CD4-positive, alpha-beta T cell treated with Interleukin-17A for 4 hours (primary cell): Measurements from ENCODE around the gene AK1.
"Not testable (repeated sequence)": the region's sequence is repeated elsewhere in the genome, so short reads cannot be mapped to it uniquely, and the experiment has no call there.

ENCODE experiments used
- DNase-seq: peaks from one replicate; pipeline ENCODE4 v3.0.0-alpha.2; 2020; ENCODE audit warnings: mixed read lengths

Gene AK1

DNA sequence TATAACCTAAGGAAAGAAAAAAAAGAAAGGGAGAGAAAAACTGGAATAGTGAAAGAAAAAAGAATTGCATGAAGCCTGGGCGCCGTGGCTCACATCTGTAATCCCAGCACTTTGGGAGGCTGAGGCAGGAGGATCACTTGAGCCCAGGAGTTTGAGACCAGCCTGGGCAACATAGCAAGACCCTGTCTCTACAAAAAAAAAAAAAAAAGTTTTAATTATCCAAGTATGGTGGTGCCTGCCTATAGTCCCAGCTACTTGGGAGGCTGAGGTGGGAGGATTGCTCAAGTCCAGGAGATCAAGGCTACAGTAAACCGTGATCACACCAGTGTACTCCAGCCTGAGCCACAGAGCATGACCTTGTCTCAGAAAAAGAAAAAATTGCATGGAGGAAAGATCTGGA is 4.2 kb upstream of the AK1 start:
- DNase-seq = not testable (repeated sequence)

DNA sequence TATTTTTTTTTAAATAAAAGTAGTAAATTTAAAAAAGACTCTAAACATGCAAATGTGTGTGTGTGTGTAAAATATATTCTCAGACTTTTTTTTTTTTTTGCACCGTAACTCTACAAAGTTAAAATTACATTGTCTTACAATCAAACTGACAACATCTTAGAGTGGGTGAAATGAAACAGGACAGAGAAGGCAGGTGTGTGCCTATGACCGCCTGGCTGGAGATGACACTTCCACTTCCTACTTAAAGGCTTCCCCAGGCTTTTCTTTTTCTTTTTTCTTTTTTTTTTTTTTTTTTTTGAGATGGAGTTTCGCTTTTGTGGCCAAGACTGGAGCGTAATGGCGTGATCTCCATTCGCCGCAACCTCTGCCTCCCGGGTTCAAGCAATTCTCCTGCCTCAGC is 2.7 kb upstream of the AK1 start:
- no peak for DNase-seq

DNA sequence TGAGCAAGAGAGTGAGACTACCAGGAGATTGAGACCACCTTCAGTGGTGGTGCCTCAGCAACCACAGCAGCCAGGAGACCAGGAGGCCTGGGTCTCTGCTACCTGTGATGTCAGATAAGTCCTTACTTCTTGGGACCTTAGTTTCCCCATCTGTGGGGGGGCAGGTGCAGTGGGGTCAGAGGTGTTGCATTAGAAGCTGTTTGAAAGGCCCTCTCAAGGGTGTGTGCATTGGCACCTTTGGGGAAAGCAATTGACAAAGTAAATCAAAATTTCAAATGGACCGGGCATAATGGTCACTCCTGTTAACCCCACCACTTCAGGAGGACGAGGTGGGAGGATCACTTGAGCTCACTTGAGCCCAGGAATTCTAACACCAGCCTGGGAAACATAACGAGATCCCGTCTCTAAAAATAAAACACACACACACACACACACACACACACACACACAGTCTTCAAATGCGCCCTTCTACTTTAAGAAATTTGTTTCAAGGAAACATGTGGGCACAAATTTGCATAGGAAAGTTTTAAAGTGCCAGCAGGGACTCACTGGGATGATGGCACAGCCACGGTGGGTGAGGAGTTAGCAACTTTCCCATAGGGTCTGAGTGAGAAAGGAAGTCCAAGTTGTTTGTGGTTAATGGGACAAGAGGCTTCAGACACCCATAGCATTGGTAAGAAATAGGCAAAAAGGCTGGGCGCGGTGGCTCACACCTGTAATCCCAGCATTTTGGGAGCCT is 1.3 kb upstream of the AK1 start:
- DNase-seq = no peak

DNA sequence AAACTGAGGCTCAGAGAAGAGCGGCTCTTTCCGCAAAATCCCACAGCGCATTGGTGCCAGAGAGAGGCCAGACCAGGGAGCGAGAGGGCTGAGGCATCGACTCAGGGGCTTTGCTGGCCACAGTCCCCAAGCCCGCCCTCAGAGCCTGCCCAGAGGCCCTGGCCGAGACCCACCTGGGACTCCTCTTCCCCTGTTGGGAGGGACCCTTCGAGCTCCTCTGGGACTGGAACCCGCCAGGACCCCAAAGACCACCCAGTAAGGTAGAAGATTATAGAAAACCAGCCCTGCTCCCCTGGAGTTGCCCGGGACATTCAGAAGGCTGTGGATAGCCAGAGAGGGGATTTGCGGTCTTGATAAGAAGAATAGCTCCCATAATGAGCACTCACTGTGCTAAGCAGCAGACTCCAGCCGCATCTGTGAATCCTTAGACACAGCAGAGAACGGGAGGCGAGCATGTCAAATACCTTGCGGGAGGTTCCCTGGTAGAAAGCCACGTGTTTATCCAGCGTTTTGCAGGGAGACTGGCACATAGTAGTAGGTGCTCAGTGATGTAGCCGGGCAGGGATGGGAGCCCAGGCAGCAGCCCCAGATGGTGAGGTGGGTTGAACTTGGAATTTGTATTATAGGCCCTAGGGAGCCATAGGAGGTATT is 651 bp upstream of the AK1 start:
- no peak for DNase-seq

DNA sequence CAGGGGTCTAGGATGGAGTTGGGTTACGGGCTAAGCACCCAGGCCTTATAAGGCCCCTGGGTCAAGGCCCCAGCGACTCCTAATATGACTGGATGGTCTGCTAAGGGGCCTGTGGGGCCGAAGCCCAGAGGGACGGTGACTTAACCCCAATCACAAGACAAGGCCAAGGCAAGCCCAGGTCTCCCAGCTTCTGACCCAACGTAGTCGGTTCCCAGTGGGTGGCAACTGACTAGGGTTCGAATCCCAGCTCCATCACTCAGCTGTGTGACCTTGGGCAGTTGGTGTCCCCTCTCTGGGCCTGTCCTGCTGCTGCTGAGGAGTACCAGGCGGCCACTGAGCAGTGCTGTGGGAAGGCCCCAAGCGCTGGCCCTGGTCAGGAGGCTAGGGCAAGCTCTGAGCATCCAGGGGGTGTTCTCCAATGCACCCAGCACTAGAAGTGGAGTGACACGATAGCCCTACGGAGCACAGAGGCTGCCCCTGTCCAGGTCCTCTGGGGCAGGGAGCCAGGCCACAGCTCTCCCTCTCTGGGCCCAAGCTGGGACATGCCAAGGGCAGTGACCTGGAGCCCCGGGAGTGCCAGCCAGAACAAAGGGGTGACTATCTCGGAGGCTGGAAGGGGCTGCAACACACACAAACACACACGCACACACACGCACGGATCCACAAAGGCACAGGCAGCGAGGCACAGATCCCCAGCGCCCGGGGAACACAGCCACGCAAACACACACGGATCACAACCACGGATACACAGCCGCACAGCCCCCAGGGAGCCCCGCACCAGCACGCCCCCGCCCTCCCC is 512 bp downstream of the AK1 start:
- DNase-seq = no peak

DNA sequence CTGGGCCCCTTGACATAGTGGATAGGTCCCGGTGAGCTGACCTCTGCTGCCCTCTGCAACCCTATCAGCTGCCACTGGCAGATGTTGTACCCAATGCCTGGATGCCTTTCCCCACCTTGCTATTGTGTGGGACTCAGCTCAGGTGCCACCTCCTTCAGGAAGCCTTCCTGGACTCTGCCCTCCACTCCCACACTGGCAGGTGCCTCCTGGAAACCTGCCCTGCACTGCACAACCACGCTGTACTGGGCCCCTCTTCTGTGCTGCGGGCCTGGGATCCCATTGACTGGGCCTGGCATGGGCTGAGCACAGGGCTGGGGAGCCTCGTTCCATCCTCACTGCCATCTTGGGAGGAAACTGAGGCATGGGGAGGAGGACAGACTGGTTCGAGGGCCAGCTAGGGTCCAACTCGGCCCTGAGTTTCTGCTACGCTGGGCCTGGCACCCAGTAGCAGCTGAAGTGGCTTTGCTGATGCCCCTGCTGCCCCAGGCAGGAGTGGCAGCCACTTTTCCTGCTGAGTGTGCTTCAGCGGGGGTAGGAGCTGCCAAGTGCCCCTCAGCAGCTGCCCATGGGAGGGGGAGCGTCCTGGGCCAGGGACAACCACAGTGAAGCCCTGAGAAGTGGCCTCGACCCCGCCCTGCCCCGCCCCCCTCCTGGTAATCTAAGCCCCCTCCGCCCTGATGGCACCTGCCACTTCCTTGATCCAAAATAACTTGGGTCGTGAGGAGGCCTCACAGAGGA is 1.3 kb downstream of the AK1 start:
- no peak for DNase-seq

DNA sequence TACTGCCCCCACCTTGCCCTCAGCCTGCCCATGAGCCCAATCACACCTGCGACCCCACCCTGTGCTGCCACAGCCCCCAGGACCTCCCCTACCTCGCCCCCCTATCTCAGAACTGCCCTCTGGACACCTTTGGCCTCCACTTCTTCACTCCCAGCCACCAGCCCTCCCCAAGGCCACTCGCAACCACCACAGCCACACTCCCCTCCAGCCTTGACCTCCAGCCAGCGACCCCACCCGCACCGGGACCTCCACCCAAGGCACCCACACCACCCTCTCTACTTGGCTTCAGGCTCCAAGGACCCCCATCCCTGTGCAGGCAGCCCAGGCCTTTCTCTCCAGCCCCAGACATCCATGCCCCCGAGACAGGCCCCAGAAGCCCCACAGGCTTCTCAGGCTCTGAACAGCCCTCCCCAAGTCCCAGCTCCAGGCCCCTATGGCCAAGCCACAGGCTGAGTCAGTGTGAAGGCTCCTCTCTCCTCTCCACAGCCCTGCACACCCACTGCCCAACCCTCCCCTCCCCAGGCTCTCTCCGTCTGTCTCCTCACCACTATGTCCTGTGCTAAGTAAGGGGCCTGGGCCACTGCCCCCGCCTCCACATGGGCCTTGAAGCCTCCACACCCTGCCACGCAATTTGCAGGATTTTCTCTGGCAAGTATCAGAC is 2.0 kb downstream of the AK1 start:
- DNase-seq = no peak

DNA sequence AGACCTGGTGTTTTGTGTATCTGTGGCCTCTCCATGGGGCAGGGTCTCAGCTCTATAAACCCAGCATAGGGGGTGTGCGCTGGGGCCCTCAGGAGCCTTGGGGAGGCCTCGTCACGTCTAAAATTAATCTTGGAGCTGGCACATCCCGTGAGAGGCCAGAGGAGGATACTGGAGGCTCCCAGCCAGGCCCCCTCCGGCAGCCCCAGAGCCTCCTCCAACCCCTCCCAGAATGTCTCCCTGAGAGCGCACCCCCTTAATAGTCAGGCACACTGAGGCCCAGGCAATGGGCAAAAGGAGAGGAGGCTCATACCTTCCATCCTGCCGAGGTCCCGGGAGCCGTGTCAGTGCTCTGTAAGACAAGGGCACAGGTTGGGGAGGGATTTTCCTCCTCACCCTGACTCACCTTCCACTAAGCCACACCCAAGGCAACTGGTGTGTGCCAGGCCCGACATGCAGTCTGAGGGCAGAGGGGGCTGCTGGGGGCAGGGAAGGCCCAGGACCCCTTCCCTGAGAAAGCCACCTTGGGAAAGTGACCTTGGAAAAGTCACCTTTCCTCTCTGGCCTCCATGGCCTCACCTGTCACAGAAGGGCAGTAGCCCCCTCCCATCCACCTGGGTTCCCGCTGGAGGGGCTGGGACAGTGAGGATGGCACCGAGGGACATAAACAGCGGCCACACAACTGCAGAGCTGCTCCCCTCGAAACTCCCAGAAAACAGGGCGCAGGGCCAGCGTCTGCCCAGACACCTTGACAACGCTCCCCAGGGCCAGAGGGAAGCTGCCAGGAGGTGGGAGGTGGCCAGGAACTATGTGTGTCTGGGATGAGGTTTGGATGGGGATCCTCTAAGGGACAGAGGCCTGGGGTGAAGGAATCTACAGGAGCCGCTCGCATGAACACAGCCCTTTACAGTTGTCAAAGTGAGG is 2.9 kb downstream of the AK1 start:
- no peak for DNase-seq

DNA sequence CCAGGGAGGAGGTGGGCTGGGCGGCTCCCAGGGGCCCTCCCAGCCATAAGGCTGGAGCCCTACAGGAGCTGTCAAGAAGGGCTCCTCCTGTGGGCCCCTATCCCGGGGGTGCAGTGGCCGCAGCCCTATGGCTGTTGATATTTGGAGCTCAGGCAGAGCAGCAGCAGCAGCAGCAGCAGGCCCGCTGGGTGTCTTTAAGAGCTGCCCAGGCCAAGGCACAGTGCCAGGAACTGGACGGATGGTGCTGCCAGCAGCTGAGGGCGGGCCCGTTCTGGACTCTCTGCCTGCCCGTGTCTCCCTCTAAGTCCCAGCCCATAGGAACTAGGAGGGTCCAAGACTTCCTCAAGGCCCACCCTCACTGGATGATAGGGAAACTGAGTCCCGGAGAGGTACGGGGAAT is 3.6 kb downstream of the AK1 start:
- DNase-seq = no peak

DNA sequence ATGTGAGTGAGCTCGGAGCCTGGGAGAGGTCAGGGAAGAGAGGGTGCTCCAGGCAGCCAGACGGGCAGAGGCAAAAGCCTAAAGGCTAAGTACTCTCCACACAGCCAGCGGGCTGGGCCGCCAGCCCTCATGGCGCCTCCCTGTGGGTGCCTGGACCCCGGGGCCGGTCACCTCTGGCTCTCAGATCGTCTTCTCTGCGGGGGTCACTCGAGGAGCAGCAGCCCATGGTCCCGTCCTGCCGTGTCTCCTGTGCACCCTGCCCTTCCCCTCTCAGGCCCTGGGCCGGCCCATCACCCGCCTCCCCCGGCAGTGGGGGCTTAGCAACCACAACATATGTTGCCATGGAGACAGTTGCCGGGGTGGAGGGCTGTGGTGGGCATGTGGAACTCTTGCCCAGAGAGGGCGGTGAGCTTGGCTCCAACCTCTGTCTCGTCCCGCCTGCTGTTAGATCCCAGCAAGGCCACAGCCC is 4.2 kb downstream of the AK1 start:
- no peak for DNase-seq

DNA sequence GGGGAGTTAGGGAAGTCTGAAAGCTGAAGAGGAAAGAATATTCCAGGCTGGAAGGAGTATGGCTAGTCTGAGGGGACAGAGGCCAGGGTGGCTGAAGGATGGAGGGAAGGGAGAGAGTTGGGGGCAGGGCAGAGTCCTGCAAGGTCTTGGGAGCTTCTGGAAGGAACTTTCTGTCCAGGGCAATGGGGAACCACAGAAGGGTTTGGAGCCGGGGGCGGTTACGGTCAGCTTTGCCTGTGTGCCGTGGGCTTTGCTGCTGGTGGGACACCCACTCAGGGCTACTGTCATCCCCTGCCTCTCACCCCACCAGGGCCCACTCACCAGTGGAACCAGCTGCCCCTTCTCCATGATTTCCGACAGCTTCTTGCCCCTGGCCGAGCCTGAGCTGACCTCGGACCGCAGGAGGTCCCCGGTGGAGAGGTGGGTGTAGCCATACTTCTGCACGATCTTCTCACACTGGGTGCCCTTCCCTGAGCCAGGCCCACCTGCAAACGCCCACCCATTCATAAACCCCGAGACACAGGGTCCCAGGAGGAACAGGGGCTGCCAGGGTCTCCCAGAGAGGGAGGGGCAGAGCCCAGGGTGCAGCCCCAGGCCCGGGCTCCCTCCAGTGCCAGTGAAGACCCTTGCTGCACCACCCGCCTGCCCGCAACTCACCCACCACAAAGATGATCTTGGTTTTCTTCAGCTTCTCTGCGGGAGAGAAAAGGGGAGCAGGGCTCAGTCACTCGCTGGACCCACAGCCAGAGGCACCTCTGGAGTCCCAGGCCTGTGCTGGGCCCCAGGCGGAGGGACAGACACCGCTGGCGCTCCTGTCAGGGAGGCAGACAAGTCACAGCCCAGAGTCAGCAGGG is 4.9 kb downstream of the AK1 start:
- DNase-seq = no peak

DNA sequence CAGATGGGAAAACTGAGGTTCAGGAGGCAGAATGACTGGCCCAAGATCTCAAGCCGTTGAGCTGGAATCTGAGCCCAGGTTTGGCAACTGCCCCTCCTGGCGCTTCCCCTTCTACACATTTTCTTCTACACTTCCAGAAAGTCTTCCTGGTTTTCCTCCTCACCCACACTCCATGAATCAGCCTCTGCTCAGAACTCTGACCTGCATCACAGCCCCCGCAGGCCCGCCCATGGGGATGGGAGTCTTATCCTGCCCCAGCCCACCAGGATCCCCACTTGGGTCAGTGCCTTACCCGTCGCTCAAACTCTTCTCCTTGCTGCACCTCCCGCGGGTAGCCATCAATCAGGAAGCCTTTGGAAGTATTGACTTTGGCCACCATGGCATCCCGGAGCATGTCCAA is 5.9 kb downstream of the AK1 start:
- DNase-seq = no peak

DNA sequence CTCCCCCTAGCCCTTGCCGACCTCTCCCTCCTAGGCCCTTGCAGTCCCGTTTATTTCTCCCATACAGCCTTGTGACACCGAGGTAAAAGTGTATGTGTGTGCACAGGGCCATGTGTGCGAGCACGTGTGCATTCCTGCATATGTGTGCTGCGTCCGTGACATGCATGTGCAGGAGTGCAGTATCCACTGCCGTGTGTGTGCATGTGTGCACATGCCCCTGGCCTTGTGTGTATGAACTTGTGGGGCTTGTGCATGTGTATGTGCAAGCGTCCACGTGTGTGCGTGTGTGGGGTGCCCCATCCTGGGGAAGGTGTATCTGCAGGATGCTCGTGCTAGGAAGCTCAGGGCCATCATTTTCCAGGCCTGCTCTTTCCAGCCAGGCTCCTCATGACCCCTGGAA is 6.6 kb downstream of the AK1 start:
- no peak for DNase-seq

DNA sequence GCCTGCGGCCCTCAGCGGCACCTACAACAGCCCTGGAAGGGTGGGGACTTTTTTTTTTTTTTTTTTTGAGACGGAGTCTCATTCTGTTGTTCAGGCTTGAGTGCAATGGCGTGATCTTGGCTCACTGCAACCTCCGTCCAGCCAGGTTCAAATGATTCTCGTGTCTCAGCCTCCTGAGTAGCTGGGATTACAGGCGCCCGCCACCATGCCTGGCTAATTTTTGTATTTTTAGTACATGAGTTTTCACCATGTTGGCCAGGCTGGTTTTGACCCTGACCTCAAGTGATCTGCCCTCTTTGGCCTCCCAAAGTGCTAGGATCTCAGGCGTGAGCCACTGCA is 7.4 kb downstream of the AK1 start:
- not testable (repeated sequence) for DNase-seq

DNA sequence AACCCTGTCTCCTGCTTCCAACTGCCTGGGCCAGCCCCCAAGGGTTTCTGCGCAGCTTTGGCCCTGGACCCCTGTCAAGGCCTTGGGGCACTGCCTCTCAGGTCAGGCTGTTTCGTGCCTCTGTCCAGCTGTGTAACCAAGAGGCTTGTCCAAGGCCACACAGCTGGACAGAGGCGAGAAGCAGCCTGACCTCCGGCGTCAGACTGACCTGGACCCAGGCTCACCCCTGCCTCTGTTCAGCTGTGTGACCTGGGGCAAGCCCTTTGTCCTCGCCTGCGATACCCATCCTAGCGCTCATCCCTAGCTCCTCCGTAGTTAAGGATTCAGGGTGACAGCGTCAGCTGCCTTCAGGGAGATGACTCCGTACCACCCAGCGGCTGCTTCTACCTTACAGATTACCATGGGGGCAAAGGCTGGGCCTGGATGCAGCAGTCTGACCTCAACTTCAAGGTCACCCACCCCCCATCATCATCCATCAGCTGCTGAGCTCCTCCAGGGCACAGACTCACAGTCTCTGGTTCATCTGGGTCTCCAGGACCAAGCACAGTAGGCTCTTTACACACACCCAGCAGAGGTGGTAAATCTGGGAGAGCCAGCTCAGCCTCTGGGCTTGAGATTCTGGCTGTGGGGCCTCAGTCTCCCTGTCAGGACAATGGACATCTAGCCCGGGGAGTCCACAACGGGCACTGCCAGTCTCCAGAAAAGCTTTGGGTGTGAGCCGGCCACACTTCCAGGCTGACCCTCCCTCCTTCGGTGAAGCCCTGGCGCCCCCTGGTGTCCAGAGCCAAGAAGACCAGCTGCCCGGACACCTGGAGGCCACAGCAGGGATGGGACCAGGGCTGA is 7.9 kb downstream of the AK1 start:
- peak; percentile 88 for DNase-seq

DNA sequence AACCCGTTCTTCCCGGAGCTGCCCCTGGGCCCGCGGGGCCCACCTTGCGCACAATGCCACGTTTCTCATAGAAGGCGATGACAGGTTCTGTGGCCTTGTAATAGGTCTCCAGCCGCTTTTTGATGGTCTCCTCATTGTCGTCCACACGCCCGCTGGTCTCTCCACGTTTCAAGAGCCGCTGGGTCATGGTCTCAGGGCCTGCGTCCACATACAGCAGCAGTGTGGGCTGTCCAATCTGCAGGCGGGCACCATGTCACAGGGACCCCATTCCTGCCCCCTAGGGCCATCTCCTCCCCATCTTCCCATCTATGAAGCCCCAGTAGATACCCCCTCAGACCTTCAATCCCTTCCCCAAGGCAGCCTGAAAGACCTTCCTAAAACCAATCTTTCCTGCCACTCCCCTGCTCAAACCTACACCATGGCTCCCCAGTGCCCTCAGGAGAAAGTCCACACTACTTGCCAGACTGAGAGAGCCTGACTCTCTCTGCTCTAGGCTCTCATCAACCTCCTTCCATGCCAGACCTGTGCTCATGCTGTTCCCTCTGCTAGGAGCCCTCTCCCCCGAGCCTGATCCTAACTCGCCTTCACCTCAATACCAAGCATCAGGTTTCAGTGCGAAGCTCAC is 9.1 kb downstream of the AK1 start:
- DNase-seq = no peak

DNA sequence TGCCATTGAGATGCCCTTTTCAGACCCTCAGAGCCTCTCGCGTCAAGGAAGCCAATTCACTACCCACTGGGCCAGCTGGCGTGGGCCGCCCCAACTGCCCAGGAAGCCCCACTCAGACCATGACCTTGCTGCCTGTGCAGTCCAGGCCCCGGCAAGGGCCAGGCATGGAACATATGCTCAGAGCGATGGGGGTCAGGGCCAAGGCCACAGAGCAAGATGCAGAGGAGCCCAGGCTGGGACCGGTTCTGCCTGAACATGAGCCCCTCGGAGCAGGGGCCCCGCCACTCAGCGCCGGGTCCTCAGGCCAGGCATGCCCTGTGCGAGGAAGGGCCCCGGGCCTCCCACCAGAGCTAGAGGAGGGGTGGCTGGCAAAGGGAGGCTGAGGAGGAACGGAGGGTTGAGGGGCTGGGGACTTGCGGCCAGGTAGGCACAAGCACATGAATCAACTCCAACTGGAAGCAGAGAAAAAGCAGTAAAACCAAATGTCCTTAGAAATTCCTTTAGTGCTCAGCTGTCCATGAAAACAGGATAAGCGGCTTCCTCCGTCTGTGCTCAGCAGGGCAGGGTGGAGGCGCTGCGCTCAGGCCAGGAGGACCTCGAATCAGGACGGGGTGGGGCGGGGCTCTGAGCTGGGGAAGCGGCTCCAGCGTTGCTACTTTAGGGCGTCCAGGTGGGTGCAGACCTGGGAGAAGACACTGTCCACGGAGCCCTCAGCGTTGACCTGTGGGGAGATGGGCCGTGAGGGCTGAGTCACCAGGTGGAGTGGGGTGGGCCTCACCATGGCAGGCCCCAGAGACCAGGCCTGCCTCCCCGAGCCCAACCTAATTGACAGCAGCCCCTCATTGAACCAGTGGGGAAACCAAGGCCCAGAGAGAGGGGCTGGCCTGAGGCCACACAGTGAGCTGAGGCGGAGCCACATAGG is 9.9 kb downstream of the AK1 start:
- DNase-seq = no peak

DNA sequence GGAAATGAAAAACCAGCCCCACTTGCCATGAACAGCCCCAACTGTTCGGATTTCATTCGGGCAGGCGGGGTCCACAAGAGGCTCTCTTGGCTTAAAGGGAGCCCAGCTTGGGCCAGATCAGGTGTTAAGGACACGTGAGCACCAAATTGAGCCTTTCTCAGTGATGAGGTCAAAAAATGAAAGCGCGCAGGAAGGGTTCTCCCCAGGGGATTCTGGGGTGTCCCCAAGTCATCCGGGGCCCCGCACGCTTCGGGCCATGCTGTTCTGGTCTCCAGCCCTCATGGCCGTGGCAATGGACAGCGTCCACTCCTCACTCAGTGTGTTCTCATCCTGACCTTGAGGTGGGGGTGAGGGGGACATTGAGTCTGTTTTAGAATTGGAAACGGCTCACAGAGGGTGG is 10.9 kb downstream of the AK1 start:
- no peak for DNase-seq
